SK-MEL-5 (cell line): ENCODE measurements around the gene MEIOB. TPM values are rescaled to one million over a fixed set of nuclear protein-coding genes. Genes with fewer than 3 reads are reported as not detected.
A peak's percentile ranks its signal among the peaks of the same experiment; 100 is the strongest.

Experiments used
- DNase-seq: peaks from one replicate; pipeline ENCODE4 v3.0.0-alpha.2; 2016; ENCODE audit warnings: low read depth, low spot score
- in situ Hi-C: cut with HindIII; loops from 2 replicates; pipeline ENCODE4 v1.10.0; 2016; ENCODE audit warnings: low sequenced_read_pairs, high pct_unique_total_duplicates, low pct_unique_long_range_greater_than_20kb
- total RNA-seq: library from RNA; depleted of rRNA; stranded (reverse); fragments of >200 nt; shearing (Covaris generic); gene quantifications from 2 replicates; pipeline ENCODE4 v1.2.3, GENCODE V29; 2014

MEIOB gene
- total RNA-seq, 1 experiment from 2014 or later = 0.48 TPM

- in situ Hi-C loops = no loop called here
- DNase-seq = peak; percentile 60
These were observed 48.1 kb downstream of the MEIOB start for GRCh38 chr16:1823821-1824220.

DNA sequence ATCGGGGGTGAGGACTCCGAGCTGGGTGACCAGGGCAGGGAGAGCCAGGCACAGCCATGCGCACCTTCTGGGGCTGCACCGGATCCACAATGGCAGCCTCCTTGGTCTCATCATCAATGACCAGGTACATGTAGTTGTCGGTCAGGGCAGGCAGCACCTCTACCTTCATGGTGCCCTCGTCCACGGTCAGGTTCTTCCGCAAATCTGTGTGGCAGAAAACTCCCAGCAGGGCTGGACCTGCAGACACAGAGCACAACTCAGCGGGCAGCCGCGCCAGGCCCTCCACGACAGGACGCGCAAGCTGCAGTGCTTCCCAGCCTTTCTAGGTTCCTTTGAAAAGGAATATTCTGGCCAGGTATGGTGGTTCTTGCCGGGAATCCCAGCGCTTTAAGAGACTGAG lies 49.2 kb downstream of the MEIOB start:
- in situ Hi-C loops = no loop called here

GRCh38 chr16:1821861-1822611 lies 49.9 kb downstream of the MEIOB start:
- no peak for DNase-seq
- in situ Hi-C loops = no loop called here

More for the DNA sequence above, 49.2 kb downstream of the MEIOB start:
- DNase-seq = no peak

DNA sequence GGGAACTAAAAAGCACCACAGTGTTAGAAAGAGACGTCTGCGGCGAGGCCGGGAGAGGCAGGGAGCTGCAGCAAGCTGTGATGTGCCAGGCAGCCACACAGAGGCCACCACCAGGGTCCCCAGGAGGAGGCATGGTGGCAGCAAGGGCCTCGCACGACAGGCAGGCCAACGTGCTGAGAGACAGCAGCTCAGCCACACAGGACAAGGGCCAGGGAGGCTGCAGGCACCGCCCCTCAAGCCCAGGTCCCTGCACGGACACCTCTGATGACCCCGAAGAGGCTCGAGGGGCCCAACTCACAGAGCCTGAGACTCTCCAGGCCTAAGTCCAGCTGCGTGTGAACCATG lies 51.0 kb downstream of the MEIOB start:
- in situ Hi-C loops = no loop called here

GRCh38 chr16:1820096-1820945 lies 51.6 kb downstream of the MEIOB start:
- in situ Hi-C loops = no loop called here

More for the DNA sequence above, 51.0 kb downstream of the MEIOB start:
- DNase-seq = no peak

GRCh38 chr16:1819611-1820010 lies 52.4 kb downstream of the MEIOB start:
- in situ Hi-C loops = no loop called here
- DNase-seq = no peak

More at GRCh38 chr16:1820096-1820945, 51.6 kb downstream of the MEIOB start:
- no peak for DNase-seq

- in situ Hi-C loops = no loop called here
- no peak for DNase-seq
These were observed 53.0 kb downstream of the MEIOB start for GRCh38 chr16:1818873-1819525.

- no peak for DNase-seq
- in situ Hi-C loops = no loop called here
These were observed 53.6 kb downstream of the MEIOB start for GRCh38 chr16:1818204-1818872.

DNA sequence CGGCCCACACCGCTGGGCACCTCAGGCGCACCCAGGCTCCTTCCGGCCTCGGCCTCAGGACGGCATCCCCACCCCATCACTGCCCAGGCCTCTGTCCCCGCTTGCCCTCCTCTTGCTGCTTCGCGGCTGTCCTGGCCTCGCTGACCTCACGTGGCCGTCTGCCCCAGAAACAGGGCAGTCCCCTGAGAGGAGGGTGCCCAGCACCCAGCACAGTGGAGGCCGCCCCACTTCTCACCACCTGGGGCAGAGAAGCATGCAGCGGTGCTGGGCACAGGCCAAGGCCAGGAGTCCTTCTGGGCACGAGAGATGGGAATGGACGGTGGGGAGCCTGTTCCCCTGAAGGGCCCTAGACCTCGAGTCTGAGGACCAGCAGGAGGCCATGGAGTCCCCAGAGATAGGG lies 54.2 kb downstream of the MEIOB start:
- DNase-seq = no peak
- in situ Hi-C loops = no loop called here

DNA sequence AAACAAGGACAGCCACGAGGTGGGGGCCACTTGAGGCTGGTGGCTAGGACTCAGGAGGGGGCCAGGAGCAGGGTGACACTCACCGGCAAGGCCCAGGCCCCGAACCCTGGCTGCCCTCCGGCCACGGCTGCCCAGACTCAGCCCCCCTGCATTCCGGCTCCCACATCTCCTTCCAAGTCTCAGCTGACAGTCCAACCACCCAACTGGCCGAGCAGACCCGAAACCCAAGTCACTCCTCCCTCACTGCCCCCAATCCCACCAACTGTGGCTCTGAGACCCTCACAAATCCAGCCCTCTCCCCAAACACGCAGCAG lies 54.7 kb downstream of the MEIOB start:
- in situ Hi-C loops = no loop called here

GRCh38 chr16:1816396-1817275 lies 55.3 kb downstream of the MEIOB start:
- in situ Hi-C loops = no loop called here
- DNase-seq = no peak

More for the DNA sequence above, 54.7 kb downstream of the MEIOB start:
- no peak for DNase-seq

- in situ Hi-C loops = no loop called here
- no peak for DNase-seq
These were observed 56.5 kb downstream of the MEIOB start for GRCh38 chr16:1815461-1815860.

- in situ Hi-C loops = no loop called here
- peak; percentile 74 for DNase-seq
These were observed 59.2 kb downstream of the MEIOB start for GRCh38 chr16:1812732-1813163.

DNA sequence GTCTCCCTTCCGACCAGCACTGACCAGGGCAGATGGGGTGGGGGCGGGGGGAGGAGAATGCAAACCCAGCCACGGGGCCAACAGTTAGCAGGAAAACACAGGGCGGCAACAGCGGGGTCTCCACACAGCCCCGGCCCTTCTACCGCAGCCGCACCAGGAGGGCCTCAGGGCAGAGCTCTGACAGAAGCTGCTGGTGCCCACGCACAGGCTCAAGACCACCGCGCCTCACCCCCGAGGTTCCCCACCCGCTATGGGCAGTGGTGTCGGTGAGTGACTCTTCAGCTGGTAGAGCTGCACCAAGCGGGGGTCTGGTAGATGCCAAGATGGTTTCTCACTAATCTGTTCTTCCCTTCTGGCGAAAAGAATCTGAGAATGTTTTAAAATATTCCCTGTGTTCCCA lies 61.4 kb downstream of the MEIOB start:
- in situ Hi-C loops = no loop called here

GRCh38 chr16:1810106-1810505 lies 61.9 kb downstream of the MEIOB start:
- DNase-seq = no peak
- in situ Hi-C loops = no loop called here

More for the DNA sequence above, 61.4 kb downstream of the MEIOB start:
- no peak for DNase-seq

- in situ Hi-C loops = no loop called here
- no peak for DNase-seq
These were observed 62.6 kb downstream of the MEIOB start for GRCh38 chr16:1809281-1809801.

DNA sequence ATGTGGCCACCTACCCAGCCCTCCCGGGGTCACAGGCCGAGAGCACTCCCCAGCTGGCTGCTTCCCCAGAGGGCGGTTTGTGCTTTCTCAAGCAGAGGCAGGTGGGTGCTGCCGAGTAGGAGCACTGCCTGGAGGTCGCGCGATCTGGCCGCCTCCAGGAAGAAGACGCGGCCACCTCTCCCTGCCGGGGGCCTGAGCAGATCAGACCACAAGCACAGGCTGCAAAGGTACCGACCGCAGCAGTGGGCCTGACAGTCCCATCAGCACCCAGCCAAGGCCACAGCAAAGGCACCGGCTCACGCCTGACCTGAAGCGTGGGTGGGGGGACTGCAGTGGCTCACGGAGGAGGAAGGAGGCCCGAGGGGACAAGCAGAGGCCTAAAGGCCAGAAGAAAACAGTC lies 63.3 kb downstream of the MEIOB start:
- in situ Hi-C loops = no loop called here
- DNase-seq = no peak
